Measurements from ENCODE around the gene GMDS. TPM values are rescaled to one million over a fixed set of nuclear protein-coding genes. Genes with fewer than 3 reads are reported as not detected.
A peak's percentile ranks its signal among the peaks of the same experiment; 100 is the strongest.

Gene GMDS
- total RNA-seq, 1 experiment from 2014 or later, result 27.6 TPM

DNA sequence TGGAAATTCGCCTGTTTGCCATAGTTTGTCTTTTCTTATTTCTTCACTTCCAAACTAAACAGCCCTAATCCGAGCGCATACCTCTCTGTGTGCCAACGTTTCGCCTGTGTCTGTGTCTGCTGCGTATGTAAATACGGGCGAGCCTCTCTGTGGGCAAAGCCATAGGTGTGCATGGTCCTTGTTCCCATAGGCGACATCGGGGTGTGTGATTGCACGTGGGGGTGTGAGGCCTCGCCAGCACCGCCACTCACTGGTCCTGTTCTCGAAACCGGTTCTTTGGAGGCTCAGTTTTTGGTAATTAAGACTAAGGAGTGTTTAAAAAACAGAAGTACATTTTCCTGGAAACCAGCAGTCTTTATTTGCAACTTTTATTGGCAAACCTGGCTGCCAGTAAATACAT lies 641.7 kb downstream of the GMDS start:
- H3K27me3 ChIP-seq (ENCODE audit: insufficient read depth, low read length), result peaks cover 53% of the 10 kb centered on the region
- H3K9me3 Mint-ChIP-seq, result no peaks in the 10 kb centered on the region; a peak in 2 of 5 replicates

More for the DNA sequence above, 641.7 kb downstream of the GMDS start:
- Mint-ChIP-seq H3K4me3 (peak overlapping the region in 1 of 2 experiments; percentile 58; a peak in 2 of 5 replicates), H3K4me1 (peaks cover 33 to 37% of the 10 kb centered on the region in 2 experiments), H3K27me3 (ENCODE audit: low read depth) (peaks cover 85% of the 10 kb centered on the region), H3K36me3 (ENCODE audit: insufficient read depth in 1 of 3, low read depth in 3 of 3) (no peaks in the 10 kb centered on the region), H3K27ac (no peak overlapping the region)
- H3T11ph ChIP-seq (ENCODE audit: low read length), result no peak overlapping the region
- WGBS (ENCODE audit: extremely low coverage, insufficient read length, low lambda C conversion rate), result no CpG with 5 or more reads among the region's 15 CpGs
- no peaks in the 10 kb centered on the region for H3K79me2 ChIP-seq (ENCODE audit: insufficient read depth, low read length)
- peak overlapping the region; percentile 44 for H3K4me2 ChIP-seq (ENCODE audit: insufficient read depth, insufficient read length, low read length)
- no peak overlapping the region for H2BK120ac ChIP-seq (ENCODE audit: low read depth, low read length, poor library complexity, severe bottlenecking)
- H4K91ac ChIP-seq (ENCODE audit: insufficient read length, low read depth, low read length), result no peak overlapping the region
- H3K23ac ChIP-seq (ENCODE audit: insufficient read length, low read depth, low read length), result no peak overlapping the region
- no peak overlapping the region for H3K56ac ChIP-seq (ENCODE audit: insufficient read length, low read depth, low read length)
- no peak for DNase-seq
- no peak overlapping the region for H2BK20ac ChIP-seq (ENCODE audit: low read depth, low read length, poor library complexity, severe bottlenecking)
- H3K9ac ChIP-seq (ENCODE audit: extremely low read depth, insufficient read length, low read length), result no peak overlapping the region
- H3K4me1 ChIP-seq (ENCODE audit: insufficient read depth, low read length), result no peaks in the 10 kb centered on the region; the same call in 1 of the 2 replicates
- H2AK5ac ChIP-seq (ENCODE audit: insufficient read length, low read length), result no peak overlapping the region
- no peaks in the 10 kb centered on the region for H4K20me1 ChIP-seq (ENCODE audit: control insufficient read depth, insufficient read depth, insufficient read length)
- no peak overlapping the region for H3K14ac ChIP-seq (ENCODE audit: insufficient read depth, low read length)
- H4K8ac ChIP-seq (replicated peaks; ENCODE audit: insufficient read length, low read depth, low read length), result no peak overlapping the region
- H3K4ac ChIP-seq (ENCODE audit: low read depth, low read length), result no peak overlapping the region
- TF ChIP-seq, protein P1, sequence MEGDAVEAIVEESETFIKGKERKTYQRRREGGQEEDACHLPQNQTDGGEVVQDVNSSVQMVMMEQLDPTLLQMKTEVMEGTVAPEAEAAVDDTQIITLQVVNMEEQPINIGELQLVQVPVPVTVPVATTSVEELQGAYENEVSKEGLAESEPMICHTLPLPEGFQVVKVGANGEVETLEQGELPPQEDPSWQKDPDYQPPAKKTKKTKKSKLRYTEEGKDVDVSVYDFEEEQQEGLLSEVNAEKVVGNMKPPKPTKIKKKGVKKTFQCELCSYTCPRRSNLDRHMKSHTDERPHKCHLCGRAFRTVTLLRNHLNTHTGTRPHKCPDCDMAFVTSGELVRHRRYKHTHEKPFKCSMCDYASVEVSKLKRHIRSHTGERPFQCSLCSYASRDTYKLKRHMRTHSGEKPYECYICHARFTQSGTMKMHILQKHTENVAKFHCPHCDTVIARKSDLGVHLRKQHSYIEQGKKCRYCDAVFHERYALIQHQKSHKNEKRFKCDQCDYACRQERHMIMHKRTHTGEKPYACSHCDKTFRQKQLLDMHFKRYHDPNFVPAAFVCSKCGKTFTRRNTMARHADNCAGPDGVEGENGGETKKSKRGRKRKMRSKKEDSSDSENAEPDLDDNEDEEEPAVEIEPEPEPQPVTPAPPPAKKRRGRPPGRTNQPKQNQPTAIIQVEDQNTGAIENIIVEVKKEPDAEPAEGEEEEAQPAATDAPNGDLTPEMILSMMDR (conservative IDR thresholded peaks at IDR 0.05), result no peak
- no peaks in the 10 kb centered on the region for H3K9me3 ChIP-seq (ENCODE audit: control insufficient read depth, low read depth, low read length)
- no peak overlapping the region for H2AFZ ChIP-seq (ENCODE audit: low read length)
- no peak overlapping the region for H4K5ac ChIP-seq (ENCODE audit: insufficient read length, low read depth, low read length)
- peaks cover 20% of the 10 kb centered on the region for H3K23me2 ChIP-seq (ENCODE audit: insufficient read length, low read depth, low read length, poor library complexity, severe bottlenecking)
- no peak overlapping the region for H3K27ac ChIP-seq (ENCODE audit: insufficient read length, low read depth, low read length)
- H3K18ac ChIP-seq (ENCODE audit: insufficient read length, low read depth, low read length), result no peak overlapping the region
- no peaks in the 10 kb centered on the region for H3K79me1 ChIP-seq (ENCODE audit: insufficient read depth, low read depth, low read length, poor library complexity, severe bottlenecking)
- no peak overlapping the region for H2BK12ac ChIP-seq (ENCODE audit: insufficient read length, low read depth, low read length)
- H2BK5ac ChIP-seq (ENCODE audit: insufficient read length, low read length), result no peak overlapping the region
- H2BK15ac ChIP-seq (ENCODE audit: low read depth, low read length), result no peak overlapping the region
